Activated T-cell treated with anti-CD3 and anti-CD28 coated beads, Interleukin-2, amount 50 U/mL, for 24 hours (primary cell): Measurements from ENCODE around the gene STK32B.
"Not testable (repeated sequence)": the region's sequence is repeated elsewhere in the genome, so short reads cannot be mapped to it uniquely, and the experiment has no call there.

Experiments used
- DNase-seq: peaks from one replicate; pipeline ENCODE4 v3.0.0-alpha.2; 2020
- H3K27ac Mint-ChIP-seq: 2 replicates; pipeline ENCODE4 v1.8.0; 2020; ENCODE audit warnings: mild to moderate bottlenecking, mixed read lengths
- H3K27me3 Mint-ChIP-seq: 2 replicates; pipeline ENCODE4 v1.8.0; 2020; ENCODE audit warnings: mixed read lengths
- H3K36me3 Mint-ChIP-seq: 2 replicates; pipeline ENCODE4 v1.8.0; 2020; ENCODE audit warnings: low read depth, mixed read lengths
- H3K4me1 Mint-ChIP-seq: 2 replicates; pipeline ENCODE4 v1.8.0; 2020; ENCODE audit warnings: low read depth, mixed read lengths
- H3K4me3 Mint-ChIP-seq: 2 replicates; pipeline ENCODE4 v1.8.0; 2020; ENCODE audit warnings: mild to moderate bottlenecking, moderate library complexity, mixed read lengths
- H3K9me3 Mint-ChIP-seq: 2 replicates; pipeline ENCODE4 v1.8.0; 2020; ENCODE audit warnings: mixed read lengths

STK32B gene

DNA sequence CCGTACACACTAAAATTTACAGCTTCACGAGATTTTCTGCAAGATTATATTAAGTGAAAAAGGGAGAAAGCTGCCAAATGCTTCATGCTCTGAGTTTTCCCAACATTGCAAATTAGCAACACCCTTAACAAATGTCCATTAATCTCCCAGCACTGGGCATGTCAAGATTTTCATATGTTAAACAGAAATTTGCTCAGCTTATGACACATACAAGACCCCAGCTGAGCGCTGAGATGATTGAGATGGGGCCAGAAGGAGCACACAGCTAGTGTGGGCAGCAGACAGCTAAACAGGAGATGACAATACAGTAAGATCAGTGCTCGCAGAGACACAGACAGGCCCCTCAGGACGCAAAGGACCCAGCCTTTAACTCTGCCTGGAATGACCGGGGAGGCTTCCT, 208.8 kb downstream of the STK32B start:
- DNase-seq: no peak
- H3K27me3 Mint-ChIP-seq: no peaks in the 10 kb centered on the region
- no peaks in the 10 kb centered on the region for H3K36me3 Mint-ChIP-seq
- no peaks in the 10 kb centered on the region for H3K9me3 Mint-ChIP-seq
- no peaks in the 10 kb centered on the region for H3K4me1 Mint-ChIP-seq
- no peak overlapping the region for H3K4me3 Mint-ChIP-seq
- H3K27ac Mint-ChIP-seq: no peak overlapping the region

GRCh38 chr4:5261866-5262265, 210.6 kb downstream of the STK32B start:
- H3K36me3 Mint-ChIP-seq: no peaks in the 10 kb centered on the region
- H3K9me3 Mint-ChIP-seq: no peaks in the 10 kb centered on the region
- no peak overlapping the region for H3K27ac Mint-ChIP-seq
- DNase-seq: no peak
- H3K4me1 Mint-ChIP-seq: no peaks in the 10 kb centered on the region
- no peak overlapping the region for H3K4me3 Mint-ChIP-seq
- no peaks in the 10 kb centered on the region for H3K27me3 Mint-ChIP-seq

- Mint-ChIP-seq H3K4me1 (no peaks in the 10 kb centered on the region), H3K27ac (no peak overlapping the region), H3K27me3 (no peaks in the 10 kb centered on the region), H3K9me3 (no peaks in the 10 kb centered on the region), H3K4me3 (no peak overlapping the region), H3K36me3 (no peaks in the 10 kb centered on the region)
- no peak for DNase-seq
Observed at GRCh38 chr4:5266991-5267390, 215.7 kb downstream of the STK32B start.

DNA sequence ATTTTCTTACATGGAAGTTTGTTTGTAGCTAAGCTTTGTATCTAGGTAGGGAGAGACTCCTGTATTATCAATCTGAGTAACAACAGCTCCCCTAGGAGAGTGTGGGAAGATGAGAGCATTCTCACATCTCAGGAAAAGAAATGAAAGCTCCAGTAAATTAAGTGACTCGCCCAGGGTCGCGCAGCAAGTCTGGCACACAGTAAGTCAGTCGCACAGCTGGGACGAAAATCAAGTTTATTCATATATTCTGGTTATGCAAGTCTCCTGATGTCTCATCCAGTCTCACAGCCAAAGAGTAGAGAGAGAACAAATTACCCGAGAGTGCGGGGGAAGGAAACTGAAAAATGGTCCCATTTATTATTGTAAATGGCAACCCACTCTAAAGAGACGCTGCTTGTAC, 216.1 kb downstream of the STK32B start:
- Mint-ChIP-seq H3K27me3 (no peaks in the 10 kb centered on the region), H3K36me3 (no peaks in the 10 kb centered on the region), H3K27ac (no peak overlapping the region), H3K4me3 (no peak overlapping the region), H3K4me1 (no peaks in the 10 kb centered on the region), H3K9me3 (no peaks in the 10 kb centered on the region)
- no peak for DNase-seq

GRCh38 chr4:5276475-5277075, 225.3 kb downstream of the STK32B start:
- H3K9me3 Mint-ChIP-seq: peaks cover 2% of the 10 kb centered on the region
- H3K27me3 Mint-ChIP-seq: no peaks in the 10 kb centered on the region
- no peak for DNase-seq
- no peaks in the 10 kb centered on the region for H3K36me3 Mint-ChIP-seq
- H3K4me1 Mint-ChIP-seq: peaks cover 3% of the 10 kb centered on the region
- no peak overlapping the region for H3K4me3 Mint-ChIP-seq
- H3K27ac Mint-ChIP-seq: no peak overlapping the region

DNA sequence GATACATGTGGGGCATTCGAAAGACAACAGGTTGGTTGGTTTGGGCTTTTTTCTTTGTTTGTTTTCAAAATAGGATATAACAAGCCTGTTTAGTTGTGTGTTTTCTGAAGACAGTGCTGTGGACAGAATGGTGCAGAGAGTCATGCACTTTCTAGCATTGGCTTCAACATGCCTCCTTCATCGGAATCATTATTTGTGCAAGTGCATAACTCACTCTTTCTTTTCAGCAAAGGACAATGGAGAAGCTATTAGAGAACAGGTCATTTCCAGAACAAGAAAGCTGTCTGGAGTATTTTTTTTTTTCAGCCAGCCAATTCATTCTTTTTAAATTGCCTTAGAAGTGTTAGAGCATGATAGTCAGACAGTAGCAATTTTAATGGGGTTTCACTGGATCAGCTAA, 225.8 kb downstream of the STK32B start:
- Mint-ChIP-seq H3K27me3 (no peaks in the 10 kb centered on the region), H3K9me3 (peaks cover 2% of the 10 kb centered on the region), H3K4me3 (no peak overlapping the region), H3K27ac (no peak overlapping the region), H3K36me3 (no peaks in the 10 kb centered on the region), H3K4me1 (peaks cover 3% of the 10 kb centered on the region)
- DNase-seq: no peak

- peaks cover 2% of the 10 kb centered on the region for H3K9me3 Mint-ChIP-seq
- H3K36me3 Mint-ChIP-seq: no peaks in the 10 kb centered on the region
- H3K4me1 Mint-ChIP-seq: peaks cover 4% of the 10 kb centered on the region
- DNase-seq: no peak
- H3K4me3 Mint-ChIP-seq: no peak overlapping the region
- no peak overlapping the region for H3K27ac Mint-ChIP-seq
- no peaks in the 10 kb centered on the region for H3K27me3 Mint-ChIP-seq
Observed at GRCh38 chr4:5278213-5278612, 226.9 kb downstream of the STK32B start.

GRCh38 chr4:5280069-5280468, 228.8 kb downstream of the STK32B start:
- H3K4me3 Mint-ChIP-seq, H3K27me3 Mint-ChIP-seq, DNase-seq, H3K27ac Mint-ChIP-seq, H3K36me3 Mint-ChIP-seq, H3K4me1 Mint-ChIP-seq, H3K9me3 Mint-ChIP-seq: not testable (repeated sequence)

DNA sequence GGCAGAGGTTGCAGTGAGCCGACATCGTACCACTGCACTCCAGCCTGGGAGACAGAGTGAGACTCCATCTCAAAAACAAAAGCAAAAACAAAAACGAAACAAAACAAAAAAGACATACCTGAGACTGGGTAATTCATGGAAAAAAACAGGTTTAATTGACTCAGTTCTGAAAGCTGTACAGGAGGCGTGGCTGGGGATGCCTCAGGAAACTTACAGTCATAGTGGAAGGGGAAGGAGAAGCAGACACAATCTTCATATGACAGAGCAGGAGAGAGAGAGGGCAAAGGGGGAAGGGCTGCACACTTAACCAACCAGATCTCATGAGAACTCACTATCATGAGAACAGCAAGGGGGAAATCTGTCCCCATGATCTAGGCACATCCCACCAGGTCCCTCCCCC, 229.5 kb downstream of the STK32B start:
- H3K36me3 Mint-ChIP-seq: no peaks in the 10 kb centered on the region
- H3K4me3 Mint-ChIP-seq: no peak overlapping the region
- no peaks in the 10 kb centered on the region for H3K9me3 Mint-ChIP-seq
- DNase-seq: no peak
- H3K27ac Mint-ChIP-seq: no peak overlapping the region
- H3K4me1 Mint-ChIP-seq: peaks cover 6% of the 10 kb centered on the region
- no peaks in the 10 kb centered on the region for H3K27me3 Mint-ChIP-seq

DNA sequence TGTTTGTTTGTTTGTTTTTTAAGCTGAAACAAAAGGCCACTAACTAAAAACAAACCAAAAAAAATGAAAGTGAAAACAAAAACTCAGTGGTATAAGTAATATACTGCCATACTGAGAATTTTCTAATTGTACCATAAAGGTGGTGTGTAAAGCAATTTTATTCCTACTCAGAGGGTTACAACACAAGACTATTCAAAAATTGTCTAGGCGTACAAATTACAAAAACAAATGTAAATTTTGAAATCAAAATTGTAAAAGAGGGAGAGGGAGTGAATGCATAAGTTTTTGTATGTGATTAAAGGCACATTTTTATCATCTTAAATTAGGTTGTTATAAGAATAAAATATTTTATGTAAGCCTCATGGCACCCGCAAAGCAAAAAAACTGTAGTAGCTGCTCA, 232.6 kb downstream of the STK32B start:
- Mint-ChIP-seq H3K9me3 (no peaks in the 10 kb centered on the region), H3K27ac (no peak overlapping the region), H3K36me3 (no peaks in the 10 kb centered on the region), H3K4me3 (no peak overlapping the region), H3K27me3 (no peaks in the 10 kb centered on the region), H3K4me1 (peaks cover 6% of the 10 kb centered on the region)
- DNase-seq: no peak

DNA sequence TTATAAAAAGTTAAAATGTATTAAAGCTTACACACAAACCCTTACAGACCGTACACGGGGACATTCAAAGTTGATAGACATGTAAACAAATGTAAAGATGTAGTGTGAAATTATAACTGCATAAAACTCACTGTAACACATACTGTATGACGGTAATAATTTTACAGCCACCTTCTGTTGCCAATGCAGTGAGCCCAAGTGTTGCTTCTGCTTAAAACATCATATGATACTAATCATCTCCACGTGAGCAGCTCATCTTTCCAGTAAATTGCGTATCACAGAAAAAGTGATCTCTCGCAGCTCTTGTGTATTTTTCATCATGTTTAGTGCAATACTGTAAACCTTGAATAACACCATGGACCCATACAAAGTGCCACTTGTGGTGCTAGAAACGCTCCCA, 233.2 kb downstream of the STK32B start:
- peaks cover 6% of the 10 kb centered on the region for H3K4me1 Mint-ChIP-seq
- H3K4me3 Mint-ChIP-seq: no peak overlapping the region
- no peak overlapping the region for H3K27ac Mint-ChIP-seq
- no peak for DNase-seq
- H3K27me3 Mint-ChIP-seq: no peaks in the 10 kb centered on the region
- no peaks in the 10 kb centered on the region for H3K36me3 Mint-ChIP-seq
- H3K9me3 Mint-ChIP-seq: no peaks in the 10 kb centered on the region

DNA sequence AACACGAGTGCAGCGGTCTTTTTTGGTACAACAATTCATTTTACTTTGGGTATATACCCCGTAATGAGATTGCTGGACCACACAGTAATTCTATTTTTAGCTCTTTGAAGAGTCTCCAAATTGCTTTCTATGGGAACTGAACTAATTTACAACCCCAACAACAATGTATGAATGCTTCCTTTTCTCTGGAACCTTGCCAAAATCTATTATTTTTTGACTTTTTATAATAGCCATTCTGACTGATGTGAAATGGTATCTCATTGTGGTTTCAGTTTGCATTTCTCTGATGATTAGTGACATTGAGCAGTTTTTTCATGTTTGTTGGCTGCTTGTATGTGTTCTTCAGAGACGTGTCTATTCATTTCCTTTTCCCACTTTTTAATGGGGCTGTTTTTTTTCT, 240.8 kb downstream of the STK32B start:
- Mint-ChIP-seq H3K4me3 (no peak overlapping the region), H3K27me3 (peaks cover 1% of the 10 kb centered on the region)

DNA sequence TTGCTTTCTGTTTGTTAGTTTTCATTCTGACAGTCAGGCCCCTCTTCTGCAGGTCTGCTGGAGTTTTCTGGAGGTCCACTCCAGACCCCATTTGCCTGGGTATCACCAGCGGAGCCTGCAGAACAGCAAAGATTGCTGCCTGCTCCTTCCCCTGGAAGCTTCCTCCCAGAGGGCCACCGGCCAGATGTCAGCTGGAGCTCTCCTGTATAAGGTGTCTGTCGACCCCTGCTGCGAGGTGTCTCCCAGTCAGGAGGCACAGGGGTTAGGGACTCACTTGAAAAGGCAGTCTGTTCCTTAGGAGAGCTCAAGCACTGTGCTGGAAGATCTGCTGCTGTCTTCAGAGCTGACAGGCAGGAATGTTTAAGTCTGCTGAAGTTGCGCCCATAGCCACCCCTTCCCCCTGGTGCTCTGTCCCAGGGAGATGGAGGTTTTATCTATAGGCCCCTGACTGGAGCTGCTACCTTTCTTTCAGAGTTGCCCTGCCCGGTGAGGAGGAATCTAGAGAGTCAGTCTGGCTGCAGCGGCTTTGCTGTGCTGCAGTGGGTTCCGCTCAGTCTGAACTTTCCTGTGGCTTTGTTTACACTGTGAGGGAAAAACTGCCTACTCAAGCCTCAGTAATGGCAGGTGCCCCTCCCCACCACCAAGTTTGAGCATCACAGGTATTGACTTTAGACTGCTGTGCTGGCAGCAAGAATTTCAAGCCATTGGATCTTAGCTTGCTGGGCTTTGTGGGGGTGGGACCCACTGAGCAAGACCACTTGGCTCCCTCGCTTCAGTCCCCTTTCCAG, 246.9 kb downstream of the STK32B start:
- not testable (repeated sequence) for H3K27ac Mint-ChIP-seq, H3K4me3 Mint-ChIP-seq, H3K36me3 Mint-ChIP-seq, DNase-seq, H3K27me3 Mint-ChIP-seq, H3K4me1 Mint-ChIP-seq
- peaks cover 11% of the 10 kb centered on the region for H3K9me3 Mint-ChIP-seq

More for the DNA sequence above, 240.8 kb downstream of the STK32B start:
- Mint-ChIP-seq H3K36me3 (no peaks in the 10 kb centered on the region), H3K4me1 (no peaks in the 10 kb centered on the region), H3K27ac (no peak overlapping the region), H3K9me3 (peaks cover 8% of the 10 kb centered on the region)
- DNase-seq: no peak

GRCh38 chr4:5300283-5300682, 249.0 kb downstream of the STK32B start:
- Mint-ChIP-seq H3K4me3 (no peak overlapping the region), H3K4me1 (no peaks in the 10 kb centered on the region), H3K9me3 (peaks cover 3% of the 10 kb centered on the region), H3K27ac (no peak overlapping the region), H3K27me3 (peaks cover 7% of the 10 kb centered on the region), H3K36me3 (no peaks in the 10 kb centered on the region)
- DNase-seq: no peak

- Mint-ChIP-seq H3K27me3 (peaks cover 12% of the 10 kb centered on the region), H3K4me3 (no peak overlapping the region), H3K9me3 (peaks cover 15% of the 10 kb centered on the region), H3K4me1 (no peaks in the 10 kb centered on the region), H3K27ac (no peak overlapping the region), H3K36me3 (no peaks in the 10 kb centered on the region)
- no peak for DNase-seq
Observed at GRCh38 chr4:5307928-5308327, 256.6 kb downstream of the STK32B start.
